ENCODE results near the gene IMP3.

The IMP3 gene

GRCh38 chr15:75620058-75620820, 19.8 kb downstream of the IMP3 start:
- no peaks in the 10 kb centered on the region for H3K9me3 Mint-ChIP-seq
- peaks cover 21% of the 10 kb centered on the region for H3K36me3 Mint-ChIP-seq
- no peaks in the 10 kb centered on the region for H3K27me3 Mint-ChIP-seq
- H3K4me1 Mint-ChIP-seq, result peaks cover 44% of the 10 kb centered on the region
- peak overlapping the region; percentile 98 for H3K27ac Mint-ChIP-seq
- peak overlapping the region; percentile 88 for H3K4me3 Mint-ChIP-seq

- Mint-ChIP-seq H3K27me3 (no peaks in the 10 kb centered on the region), H3K36me3 (peaks cover 30% of the 10 kb centered on the region), H3K9me3 (no peaks in the 10 kb centered on the region), H3K4me1 (peaks cover 45% of the 10 kb centered on the region), H3K4me3 (no peak overlapping the region), H3K27ac (peak overlapping the region; percentile 59)
These were observed 23.3 kb downstream of the IMP3 start for GRCh38 chr15:75616766-75617165.

- H3K9me3 Mint-ChIP-seq, result no peaks in the 10 kb centered on the region
- peak overlapping the region; percentile 93 for H3K27ac Mint-ChIP-seq
- no peaks in the 10 kb centered on the region for H3K27me3 Mint-ChIP-seq
- peaks cover 33% of the 10 kb centered on the region for H3K36me3 Mint-ChIP-seq
- peak overlapping the region; percentile 60 for H3K4me3 Mint-ChIP-seq
- peaks cover 47% of the 10 kb centered on the region for H3K4me1 Mint-ChIP-seq
These were observed 33.0 kb downstream of the IMP3 start for GRCh38 chr15:75606711-75607699.

- H3K36me3 Mint-ChIP-seq, result peaks cover 31% of the 10 kb centered on the region
- no peaks in the 10 kb centered on the region for H3K27me3 Mint-ChIP-seq
- H3K27ac Mint-ChIP-seq, result peak overlapping the region; percentile 93
- peaks cover 47% of the 10 kb centered on the region for H3K4me1 Mint-ChIP-seq
- peak overlapping the region; percentile 60 for H3K4me3 Mint-ChIP-seq
- no peaks in the 10 kb centered on the region for H3K9me3 Mint-ChIP-seq
These were observed 34.0 kb downstream of the IMP3 start for GRCh38 chr15:75606026-75606425.

GRCh38 chr15:75599401-75599800, 40.6 kb downstream of the IMP3 start:
- no peak overlapping the region for H3K4me3 Mint-ChIP-seq
- H3K27ac Mint-ChIP-seq, result no peak overlapping the region
- no peaks in the 10 kb centered on the region for H3K27me3 Mint-ChIP-seq
- H3K36me3 Mint-ChIP-seq, result peaks cover 23% of the 10 kb centered on the region
- H3K4me1 Mint-ChIP-seq, result peaks cover 26% of the 10 kb centered on the region
- no peaks in the 10 kb centered on the region for H3K9me3 Mint-ChIP-seq

- Mint-ChIP-seq H3K4me3 (no peak overlapping the region), H3K36me3 (peaks cover 25% of the 10 kb centered on the region), H3K27ac (no peak overlapping the region), H3K9me3 (no peaks in the 10 kb centered on the region), H3K4me1 (peaks cover 26% of the 10 kb centered on the region), H3K27me3 (no peaks in the 10 kb centered on the region)
These were observed 41.7 kb downstream of the IMP3 start for GRCh38 chr15:75598361-75598760.

GRCh38 chr15:75597667-75598341, 42.2 kb downstream of the IMP3 start:
- H3K27ac Mint-ChIP-seq, result no peak overlapping the region
- H3K9me3 Mint-ChIP-seq, result no peaks in the 10 kb centered on the region
- H3K4me3 Mint-ChIP-seq, result no peak overlapping the region
- H3K4me1 Mint-ChIP-seq, result peaks cover 26% of the 10 kb centered on the region
- H3K36me3 Mint-ChIP-seq, result peaks cover 25% of the 10 kb centered on the region
- no peaks in the 10 kb centered on the region for H3K27me3 Mint-ChIP-seq

- Mint-ChIP-seq H3K36me3 (peaks cover 29% of the 10 kb centered on the region), H3K27me3 (no peaks in the 10 kb centered on the region), H3K27ac (no peak overlapping the region), H3K4me1 (peaks cover 29% of the 10 kb centered on the region), H3K9me3 (no peaks in the 10 kb centered on the region), H3K4me3 (no peak overlapping the region)
These were observed 43.2 kb downstream of the IMP3 start for GRCh38 chr15:75596703-75597345.

- no peak overlapping the region for H3K4me3 Mint-ChIP-seq
- peaks cover 31% of the 10 kb centered on the region for H3K36me3 Mint-ChIP-seq
- H3K27me3 Mint-ChIP-seq, result no peaks in the 10 kb centered on the region
- peaks cover 46% of the 10 kb centered on the region for H3K4me1 Mint-ChIP-seq
- no peak overlapping the region for H3K27ac Mint-ChIP-seq
- no peaks in the 10 kb centered on the region for H3K9me3 Mint-ChIP-seq
These were observed 45.7 kb downstream of the IMP3 start for GRCh38 chr15:75594276-75594675.

GRCh38 chr15:75591655-75592364, 48.2 kb downstream of the IMP3 start:
- peaks cover 23% of the 10 kb centered on the region for H3K36me3 Mint-ChIP-seq
- H3K27me3 Mint-ChIP-seq, result no peaks in the 10 kb centered on the region

GRCh38 chr15:75590239-75590638, 49.8 kb downstream of the IMP3 start:
- no peak overlapping the region for H3K27ac Mint-ChIP-seq
- no peak overlapping the region for H3K4me3 Mint-ChIP-seq
- no peaks in the 10 kb centered on the region for H3K27me3 Mint-ChIP-seq
- peaks cover 13% of the 10 kb centered on the region for H3K36me3 Mint-ChIP-seq
- H3K4me1 Mint-ChIP-seq, result peaks cover 24% of the 10 kb centered on the region
- H3K9me3 Mint-ChIP-seq, result no peaks in the 10 kb centered on the region

More at GRCh38 chr15:75591655-75592364, 48.2 kb downstream of the IMP3 start:
- Mint-ChIP-seq H3K4me3 (no peak overlapping the region), H3K9me3 (no peaks in the 10 kb centered on the region), H3K27ac (no peak overlapping the region), H3K4me1 (peaks cover 33% of the 10 kb centered on the region)

Data from activated naive CD4-positive, alpha-beta T cell treated with anti-CD3 and anti-CD28 coated beads, Interleukin-2, amount 50 U/mL, for 24 hours (primary cell).